Measurements from ENCODE around the gene FAM181A. TPM values are rescaled to one million over a fixed set of nuclear protein-coding genes. Genes with fewer than 3 reads are reported as not detected.
A peak's percentile ranks its signal among the peaks of the same experiment; 100 is the strongest.

The FAM181A gene
- total RNA-seq, 1 experiment from 2014 or later, result not detected

DNA sequence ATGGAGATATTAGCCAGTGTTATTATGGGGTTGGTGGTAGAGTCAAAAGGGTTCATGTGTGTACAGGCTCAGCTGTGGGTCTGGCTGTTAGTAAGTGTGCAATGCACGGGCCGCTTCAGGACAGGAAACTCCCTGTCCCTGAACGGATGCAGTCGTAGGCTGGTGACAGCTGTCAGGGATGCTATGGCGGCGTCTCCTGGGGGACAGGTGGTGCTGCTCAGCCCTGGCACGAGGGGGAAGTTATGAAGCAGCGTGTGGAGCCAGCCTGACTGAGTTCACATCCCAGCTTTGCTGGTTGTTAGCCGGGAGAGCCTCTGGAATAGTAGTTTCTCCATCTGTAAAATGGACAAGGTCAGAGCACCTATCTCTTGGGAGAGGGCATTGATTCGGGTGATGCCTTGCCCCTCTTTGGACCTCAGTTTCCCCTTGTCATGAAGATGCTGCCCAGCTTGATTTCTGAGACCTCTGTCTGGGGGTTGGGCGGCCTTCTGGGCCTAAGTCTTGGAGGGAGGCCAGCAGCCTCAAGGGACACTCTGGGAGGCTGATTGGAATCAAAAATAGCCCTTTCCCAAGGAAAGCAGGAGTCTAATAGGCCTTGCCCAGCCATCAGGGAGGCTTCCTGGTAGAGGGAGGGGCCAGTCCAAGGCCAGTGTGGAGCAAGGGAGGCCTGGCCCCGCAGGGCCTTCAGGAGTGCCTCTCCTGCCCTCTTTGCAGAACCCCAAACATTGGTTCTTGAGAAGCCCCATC, 42.1 kb downstream of the FAM181A start:
- DNase-seq (ENCODE audit: low read depth, low spot score) (no peak), ATAC-seq (no peak)
- no TSS peak for BruUV-seq (replicated peaks)
- TF ChIP-seq, protein P1, sequence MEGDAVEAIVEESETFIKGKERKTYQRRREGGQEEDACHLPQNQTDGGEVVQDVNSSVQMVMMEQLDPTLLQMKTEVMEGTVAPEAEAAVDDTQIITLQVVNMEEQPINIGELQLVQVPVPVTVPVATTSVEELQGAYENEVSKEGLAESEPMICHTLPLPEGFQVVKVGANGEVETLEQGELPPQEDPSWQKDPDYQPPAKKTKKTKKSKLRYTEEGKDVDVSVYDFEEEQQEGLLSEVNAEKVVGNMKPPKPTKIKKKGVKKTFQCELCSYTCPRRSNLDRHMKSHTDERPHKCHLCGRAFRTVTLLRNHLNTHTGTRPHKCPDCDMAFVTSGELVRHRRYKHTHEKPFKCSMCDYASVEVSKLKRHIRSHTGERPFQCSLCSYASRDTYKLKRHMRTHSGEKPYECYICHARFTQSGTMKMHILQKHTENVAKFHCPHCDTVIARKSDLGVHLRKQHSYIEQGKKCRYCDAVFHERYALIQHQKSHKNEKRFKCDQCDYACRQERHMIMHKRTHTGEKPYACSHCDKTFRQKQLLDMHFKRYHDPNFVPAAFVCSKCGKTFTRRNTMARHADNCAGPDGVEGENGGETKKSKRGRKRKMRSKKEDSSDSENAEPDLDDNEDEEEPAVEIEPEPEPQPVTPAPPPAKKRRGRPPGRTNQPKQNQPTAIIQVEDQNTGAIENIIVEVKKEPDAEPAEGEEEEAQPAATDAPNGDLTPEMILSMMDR (IDR thresholded peaks at IDR 0.05), result no peak
- no peak for TF ChIP-seq TCF7L2 (IDR thresholded peaks at IDR 0.05; ENCODE audit: low read depth, low read length)
- TF ChIP-seq, protein P2, sequence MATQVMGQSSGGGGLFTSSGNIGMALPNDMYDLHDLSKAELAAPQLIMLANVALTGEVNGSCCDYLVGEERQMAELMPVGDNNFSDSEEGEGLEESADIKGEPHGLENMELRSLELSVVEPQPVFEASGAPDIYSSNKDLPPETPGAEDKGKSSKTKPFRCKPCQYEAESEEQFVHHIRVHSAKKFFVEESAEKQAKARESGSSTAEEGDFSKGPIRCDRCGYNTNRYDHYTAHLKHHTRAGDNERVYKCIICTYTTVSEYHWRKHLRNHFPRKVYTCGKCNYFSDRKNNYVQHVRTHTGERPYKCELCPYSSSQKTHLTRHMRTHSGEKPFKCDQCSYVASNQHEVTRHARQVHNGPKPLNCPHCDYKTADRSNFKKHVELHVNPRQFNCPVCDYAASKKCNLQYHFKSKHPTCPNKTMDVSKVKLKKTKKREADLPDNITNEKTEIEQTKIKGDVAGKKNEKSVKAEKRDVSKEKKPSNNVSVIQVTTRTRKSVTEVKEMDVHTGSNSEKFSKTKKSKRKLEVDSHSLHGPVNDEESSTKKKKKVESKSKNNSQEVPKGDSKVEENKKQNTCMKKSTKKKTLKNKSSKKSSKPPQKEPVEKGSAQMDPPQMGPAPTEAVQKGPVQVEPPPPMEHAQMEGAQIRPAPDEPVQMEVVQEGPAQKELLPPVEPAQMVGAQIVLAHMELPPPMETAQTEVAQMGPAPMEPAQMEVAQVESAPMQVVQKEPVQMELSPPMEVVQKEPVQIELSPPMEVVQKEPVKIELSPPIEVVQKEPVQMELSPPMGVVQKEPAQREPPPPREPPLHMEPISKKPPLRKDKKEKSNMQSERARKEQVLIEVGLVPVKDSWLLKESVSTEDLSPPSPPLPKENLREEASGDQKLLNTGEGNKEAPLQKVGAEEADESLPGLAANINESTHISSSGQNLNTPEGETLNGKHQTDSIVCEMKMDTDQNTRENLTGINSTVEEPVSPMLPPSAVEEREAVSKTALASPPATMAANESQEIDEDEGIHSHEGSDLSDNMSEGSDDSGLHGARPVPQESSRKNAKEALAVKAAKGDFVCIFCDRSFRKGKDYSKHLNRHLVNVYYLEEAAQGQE (IDR thresholded peaks at IDR 0.05; ENCODE audit: insufficient read depth in 1 of 2, low read depth in 2 of 2, low read length in 1 of 2), result no peak
- TF ChIP-seq POLR2AphosphoS5 (IDR thresholded peaks at IDR 0.05; ENCODE audit: low read depth, low read length), result no peak
- TF ChIP-seq SIN3A (IDR thresholded peaks at IDR 0.05; ENCODE audit: borderline replicate concordance, insufficient read depth, low read depth, low read length), result no peak
- H3K27ac ChIP-seq (ENCODE audit: low read length), result no peak overlapping the region
- no peaks in the 10 kb centered on the region for H3K36me3 ChIP-seq (ENCODE audit: control insufficient read depth, insufficient read depth, low read length)
- no peaks in the 10 kb centered on the region for H3K9me3 ChIP-seq (ENCODE audit: control insufficient read depth, insufficient read depth, low read depth, low read length)
- ChIA-PET CTCF (interaction anchor here (2.0 kb wide), 1 partner anchor 30 kb away, joined by 11 read pairs; no protein-coding TSS in a partner anchor), POLR2A (no interaction called here)
- in situ Hi-C loops (cut with HindIII; ENCODE audit: low pct_unique_long_range_greater_than_20kb, low sequenced_read_pairs) (no loop called here), intact Hi-C loops (cut with micrococcal nuclease; ENCODE audit: unreplicated experiment) (no loop called here)
- peaks cover 2% of the 10 kb centered on the region; the same call in 1 of the 2 replicates for H3K4me1 ChIP-seq (ENCODE audit: control insufficient read depth, insufficient read depth, low read length)
- no peaks in the 10 kb centered on the region for H3K27me3 ChIP-seq (ENCODE audit: control insufficient read depth, insufficient read depth, low read length)
- H3K4me3 ChIP-seq (ENCODE audit: low read depth in 2 of 2, low read length in 2 of 2), result no peak overlapping the region

DNA sequence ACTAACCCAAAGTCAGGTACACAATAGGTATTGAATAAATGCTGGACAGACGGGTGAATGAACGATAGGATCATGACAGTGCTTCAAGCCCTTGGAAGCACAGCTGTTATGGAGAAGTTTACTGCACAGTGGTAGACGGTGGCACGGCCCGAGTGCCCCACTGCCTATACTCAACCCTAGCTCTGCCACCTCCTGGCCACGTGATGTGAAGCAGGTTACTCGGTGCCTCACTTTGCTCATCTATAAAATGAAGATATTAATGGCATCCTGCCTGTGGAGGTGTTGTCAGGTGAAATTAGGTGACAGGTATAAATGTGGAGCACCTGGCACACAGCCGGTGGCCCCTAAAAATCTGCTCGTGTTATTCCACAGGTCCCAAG, 43.4 kb downstream of the FAM181A start:
- BruUV-seq (replicated peaks), result no TSS peak
- TF ChIP-seq, protein P1 (IDR thresholded peaks at IDR 0.05), result peak; percentile 59
- no peak for TF ChIP-seq TCF7L2 (IDR thresholded peaks at IDR 0.05; ENCODE audit: low read depth, low read length)
- in situ Hi-C loops (cut with HindIII; ENCODE audit: low pct_unique_long_range_greater_than_20kb, low sequenced_read_pairs), result no loop called here
- Histone ChIP-seq H3K4me3 (ENCODE audit: low read depth in 2 of 2, low read length in 2 of 2) (peak overlapping the region in 1 of 2 experiments; percentile 22; a peak in 2 of 4 replicates), H3K36me3 (ENCODE audit: control insufficient read depth, insufficient read depth, low read length) (no peaks in the 10 kb centered on the region), H3K4me1 (ENCODE audit: control insufficient read depth, insufficient read depth, low read length) (peaks cover 2% of the 10 kb centered on the region; the same call in 1 of the 2 replicates), H3K9me3 (ENCODE audit: control insufficient read depth, insufficient read depth, low read depth, low read length) (no peaks in the 10 kb centered on the region), H3K27me3 (ENCODE audit: control insufficient read depth, insufficient read depth, low read length) (no peaks in the 10 kb centered on the region), H3K27ac (ENCODE audit: low read length) (no peak overlapping the region)
- ATAC-seq, result peak; percentile 88
- no peak for DNase-seq (ENCODE audit: low read depth, low spot score)
- intact Hi-C loops (cut with micrococcal nuclease; ENCODE audit: unreplicated experiment), result no loop called here
- ChIA-PET POLR2A (no interaction called here), CTCF (interaction anchor here (0.7 to 2.0 kb wide), 2 partner anchors 31 to 47 kb away, joined by 3 to 11 read pairs; no protein-coding TSS in a partner anchor)

Measured in Panc1 (cell line).